SIG-M5 treated with dmso at 0.1 percent for 504 hours (cell line): ENCODE data around the gene NOP53.
"Not testable (repeated sequence)": the region's sequence is repeated elsewhere in the genome, so short reads cannot be mapped to it uniquely, and the experiment has no call there.

Source experiments
- DNase-seq: peaks from one replicate; lab custom pipeline; 2025; ENCODE audit not compliant: unreplicated experiment; lab: John Stamatoyannopoulos, UW

The NOP53 gene

GRCh38 chr19:47716270-47716937 is 28.9 kb upstream of the NOP53 start:
- DNase-seq, result no peak

- DNase-seq, result not testable (repeated sequence)
These were observed 26.8 kb upstream of the NOP53 start for GRCh38 chr19:47718415-47719046.

GRCh38 chr19:47719047-47719859 is 26.1 kb upstream of the NOP53 start:
- DNase-seq, result no peak

- no peak for DNase-seq
These were observed 24.5 kb upstream of the NOP53 start for GRCh38 chr19:47720669-47721422.

- DNase-seq, result peak; percentile 68
These were observed 21.8 kb upstream of the NOP53 start for GRCh38 chr19:47723581-47723940.

GRCh38 chr19:47725759-47726401 is 19.5 kb upstream of the NOP53 start:
- DNase-seq, result no peak

GRCh38 chr19:47726467-47726866 is 18.9 kb upstream of the NOP53 start:
- peak; percentile 58 for DNase-seq

- not testable (repeated sequence) for DNase-seq
These were observed 17.1 kb upstream of the NOP53 start for GRCh38 chr19:47728295-47728694.

GRCh38 chr19:47729468-47729798 is 15.9 kb upstream of the NOP53 start:
- peak; percentile 35 for DNase-seq

- DNase-seq, result no peak
These were observed 15.4 kb upstream of the NOP53 start for GRCh38 chr19:47729799-47730520.

GRCh38 chr19:47730521-47730889 is 14.8 kb upstream of the NOP53 start:
- DNase-seq, result no peak

- DNase-seq, result no peak
These were observed 14.4 kb upstream of the NOP53 start for GRCh38 chr19:47730910-47731309.

GRCh38 chr19:47735131-47735530 is 10.2 kb upstream of the NOP53 start:
- DNase-seq, result no peak

GRCh38 chr19:47740866-47741519 is 4.4 kb upstream of the NOP53 start:
- no peak for DNase-seq

- no peak for DNase-seq
These were observed 3.7 kb upstream of the NOP53 start for GRCh38 chr19:47741544-47742140.

- no peak for DNase-seq
These were observed 2.7 kb upstream of the NOP53 start for GRCh38 chr19:47742634-47743033.

- not testable (repeated sequence) for DNase-seq
These were observed 783 bp downstream of the NOP53 start for GRCh38 chr19:47746129-47746528.

- no peak for DNase-seq
These were observed 4.0 kb downstream of the NOP53 start for GRCh38 chr19:47749326-47749725.

GRCh38 chr19:47750752-47751151 is 5.4 kb downstream of the NOP53 start:
- no peak for DNase-seq
